Keratinocyte (primary cell): ENCODE measurements around the gene S100A9. TPM values are rescaled to one million over a fixed set of nuclear protein-coding genes. Genes with fewer than 3 reads are reported as not detected.

ENCODE experiments used
- DNase-seq: peaks from one replicate; pipeline ENCODE4 v3.0.0-alpha.2; 2011; ENCODE audit warnings: low read depth, missing footprints, low spot score
- FAIRE-seq: peaks from 2 replicates; lab custom pipeline; 2011; peaks lifted over from hg19 to GRCh38; lab: Jason Lieb, UNC
- H2AFZ ChIP-seq: 2 replicates; pipeline ENCODE4 v1.6.0; 2012; ENCODE audit warnings: low read length, control low read depth, inconsistent platforms; ENCODE audit not compliant: control insufficient read depth
- H3K27ac ChIP-seq: 2 replicates; pipeline ENCODE4 v1.5.1; 2011; ENCODE audit warnings: low read length; ENCODE audit not compliant: control insufficient read depth, insufficient read depth
- H3K27me3 ChIP-seq: 3 replicates; pipeline ENCODE4 v1.6.0; 2011; ENCODE audit warnings: low read length; ENCODE audit not compliant: control insufficient read depth, insufficient read depth; ENCODE audit errors: extremely low read depth
- H3K36me3 ChIP-seq, 2 experiments: 2 replicates in 1 of 2; 3 replicates in 1 of 2; pipeline ENCODE4 v1.5.1; 2011; ENCODE audit warnings: low read length in 2 of 2, mild to moderate bottlenecking in 1 of 2; ENCODE audit not compliant: control insufficient read depth in 2 of 2, insufficient read depth in 2 of 2; ENCODE audit errors: extremely low read depth in 1 of 2
- H3K4me1 ChIP-seq: 3 replicates; pipeline ENCODE4 v1.5.1; 2011; ENCODE audit warnings: low read length; ENCODE audit not compliant: control insufficient read depth, insufficient read depth; ENCODE audit errors: extremely low read depth
- H3K4me2 ChIP-seq: 3 replicates; pipeline ENCODE4 v1.6.0; 2011; ENCODE audit warnings: low read depth, low read length; ENCODE audit not compliant: control insufficient read depth, insufficient read depth; ENCODE audit errors: extremely low read depth
- H3K4me3 ChIP-seq, 3 experiments: fragments of 200-600 bp in 1 of 3; sonication (generic) in 1 of 3; 2 replicates in 2 of 3; 3 replicates in 1 of 3; pipeline ENCODE4 v1.5.1; 2011 to 2016; ENCODE audit warnings: low read length in 3 of 3, mild to moderate bottlenecking in 3 of 3, control low read depth in 2 of 3, inconsistent platforms in 1 of 3, low read depth in 1 of 3, mixed read lengths in 1 of 3, mixed run types in 1 of 3, moderate library complexity in 1 of 3; ENCODE audit not compliant: control insufficient read depth in 2 of 3, insufficient read depth in 2 of 3; ENCODE audit errors: extremely low read depth in 1 of 3
- H3K79me2 ChIP-seq: 2 replicates; pipeline ENCODE4 v1.6.0; 2012; ENCODE audit warnings: low read length; ENCODE audit not compliant: control insufficient read depth, insufficient read depth
- H3K9ac ChIP-seq: 3 replicates; pipeline ENCODE4 v1.6.0; 2011; ENCODE audit warnings: low read length; ENCODE audit not compliant: control insufficient read depth, insufficient read depth; ENCODE audit errors: extremely low read depth
- H3K9me1 ChIP-seq: 3 replicates; pipeline ENCODE4 v1.6.0; 2011; ENCODE audit warnings: low read length; ENCODE audit not compliant: control insufficient read depth, insufficient read depth; ENCODE audit errors: extremely low read depth
- H3K9me3 ChIP-seq: 2 replicates; pipeline ENCODE4 v1.5.1; 2012; ENCODE audit warnings: low read depth, low read length; ENCODE audit not compliant: control insufficient read depth
- H4K20me1 ChIP-seq: 3 replicates; pipeline ENCODE4 v1.6.0; 2011; ENCODE audit warnings: low read length; ENCODE audit not compliant: control insufficient read depth, insufficient read depth; ENCODE audit errors: extremely low read depth
- EZH2 ChIP-seq: IDR thresholded peaks from one replicate; pipeline ENCODE4 v1.6.1; 2012; ENCODE audit warnings: inconsistent platforms, mild to moderate bottlenecking, low read length, moderate library complexity
- dilution Hi-C: fragments of 300-500 bp; cut with MboI; formaldehyde crosslinking; loops from one replicate; pipeline ENCODE4 v1.7.0; 2020; ENCODE audit warnings: low sequenced_read_pairs; ENCODE audit not compliant: extremely low pct_ligation_motif_present
- polyA plus RNA-seq, 5 experiments: library from polyadenylated mRNA; depleted of rRNA in 3 of 5; stranded (reverse) in 3 of 5; stranded (forward) in 1 of 5; unstranded in 1 of 5; fragments of >200 nt; gene quantifications; 1 replicate in 1 of 5; 2 replicates in 3 of 5; 3 replicates in 1 of 5; pipeline versions ENCODE4 v1.2.1 to v1.2.3, GENCODE V29; 2011 to 2012; ENCODE audit warnings: missing spikeins in 2 of 5, low read depth in 1 of 5, low replicate concordance in 1 of 5
- TF ChIP-seq, protein P1 (sequence below), 3 experiments: IDR thresholded peaks in 1 of 3; conservative IDR thresholded peaks in 1 of 3; optimal IDR thresholded peaks in 1 of 3; 2 replicates in 2 of 3; 3 replicates in 1 of 3; pipeline versions ENCODE3 to v1.5.1; 2011; ENCODE audit warnings: low read length in 3 of 3, mild to moderate bottlenecking in 3 of 3, moderate library complexity in 2 of 3, control low read depth in 1 of 3, inconsistent platforms in 1 of 3; ENCODE audit not compliant: insufficient read depth in 2 of 3; ENCODE audit errors: extremely low read depth in 1 of 3

The S100A9 gene
- polyA plus RNA-seq, 1 donor (not counting 4 experiments of a cell fraction or from before 2014, with no cell fraction given): 297 TPM

DNA sequence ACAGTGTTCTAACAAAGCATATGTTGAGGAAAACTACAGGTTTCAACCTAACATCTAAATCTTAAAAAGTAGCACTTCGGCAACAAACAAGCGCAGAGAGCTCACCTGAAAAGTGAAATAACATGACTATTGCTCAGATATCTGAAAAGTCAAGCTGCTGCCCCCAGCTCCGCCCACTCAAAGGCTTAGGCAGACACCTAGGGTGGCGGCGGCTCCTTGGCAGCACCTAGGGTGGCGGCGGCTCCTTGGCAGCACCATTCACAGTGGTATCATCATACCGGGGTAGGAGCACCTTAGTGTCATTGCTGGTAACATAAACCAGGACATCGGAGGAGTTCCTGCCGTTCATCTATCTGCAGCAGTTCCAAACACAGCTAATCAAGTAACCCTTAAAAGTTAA, 21.9 kb downstream of the S100A9 start:
- no peak overlapping the region for H3K27ac ChIP-seq

DNA sequence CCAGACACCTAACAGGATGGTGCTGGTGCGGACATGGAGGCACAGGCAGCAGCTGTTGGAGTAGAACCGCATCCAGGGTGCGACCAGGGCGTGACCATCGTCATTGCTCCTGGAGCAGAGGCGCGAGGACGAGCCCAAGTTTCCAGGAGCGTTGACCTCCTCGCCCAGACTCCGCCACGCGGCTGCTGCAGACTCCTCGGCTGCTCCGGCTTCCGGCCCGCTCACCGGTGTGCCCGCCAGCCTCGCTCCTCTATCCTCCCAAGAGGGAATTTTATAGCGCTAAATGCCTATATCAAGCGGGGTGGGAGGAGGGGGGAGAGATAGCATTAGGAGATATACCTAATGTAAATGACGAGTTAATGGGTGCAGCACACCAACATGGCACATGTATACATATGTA, 23.1 kb downstream of the S100A9 start:
- Histone ChIP-seq H3K27me3 (no peaks in the 10 kb centered on the region), H3K79me2 (no peaks in the 10 kb centered on the region), H3K36me3 (no peaks in the 10 kb centered on the region), H3K9ac (no peak overlapping the region), H3K4me2 (no peak overlapping the region), H3K9me3 (peaks cover 3% of the 10 kb centered on the region), H3K4me1 (peaks cover 28% of the 10 kb centered on the region), H3K27ac (no peak overlapping the region), H3K9me1 (no peaks in the 10 kb centered on the region), H3K4me3 (no peak overlapping the region), H2AFZ (no peak overlapping the region), H4K20me1 (no peaks in the 10 kb centered on the region)
- dilution Hi-C loops: no loop called here
- TF ChIP-seq, protein P1, sequence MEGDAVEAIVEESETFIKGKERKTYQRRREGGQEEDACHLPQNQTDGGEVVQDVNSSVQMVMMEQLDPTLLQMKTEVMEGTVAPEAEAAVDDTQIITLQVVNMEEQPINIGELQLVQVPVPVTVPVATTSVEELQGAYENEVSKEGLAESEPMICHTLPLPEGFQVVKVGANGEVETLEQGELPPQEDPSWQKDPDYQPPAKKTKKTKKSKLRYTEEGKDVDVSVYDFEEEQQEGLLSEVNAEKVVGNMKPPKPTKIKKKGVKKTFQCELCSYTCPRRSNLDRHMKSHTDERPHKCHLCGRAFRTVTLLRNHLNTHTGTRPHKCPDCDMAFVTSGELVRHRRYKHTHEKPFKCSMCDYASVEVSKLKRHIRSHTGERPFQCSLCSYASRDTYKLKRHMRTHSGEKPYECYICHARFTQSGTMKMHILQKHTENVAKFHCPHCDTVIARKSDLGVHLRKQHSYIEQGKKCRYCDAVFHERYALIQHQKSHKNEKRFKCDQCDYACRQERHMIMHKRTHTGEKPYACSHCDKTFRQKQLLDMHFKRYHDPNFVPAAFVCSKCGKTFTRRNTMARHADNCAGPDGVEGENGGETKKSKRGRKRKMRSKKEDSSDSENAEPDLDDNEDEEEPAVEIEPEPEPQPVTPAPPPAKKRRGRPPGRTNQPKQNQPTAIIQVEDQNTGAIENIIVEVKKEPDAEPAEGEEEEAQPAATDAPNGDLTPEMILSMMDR (optimal IDR thresholded peaks at IDR 0.05 in 1 of 3, IDR thresholded peaks at IDR 0.05 in 1 of 3, conservative IDR thresholded peaks at IDR 0.05 in 1 of 3; ENCODE audit: extremely low read depth in 1 of 3, insufficient read depth in 2 of 3, low read length in 3 of 3): no peak
- FAIRE-seq (no peak), DNase-seq (no peak)

More for the DNA sequence above, 21.9 kb downstream of the S100A9 start:
- no peak for DNase-seq
- Histone ChIP-seq H3K36me3 (no peaks in the 10 kb centered on the region), H4K20me1 (no peaks in the 10 kb centered on the region), H3K9me1 (no peaks in the 10 kb centered on the region), H3K9me3 (peaks cover 3% of the 10 kb centered on the region), H3K9ac (no peak overlapping the region), H3K4me3 (no peak overlapping the region), H3K79me2 (no peaks in the 10 kb centered on the region), H3K27me3 (no peaks in the 10 kb centered on the region), H2AFZ (no peak overlapping the region), H3K4me1 (peaks cover 23% of the 10 kb centered on the region), H3K4me2 (no peak overlapping the region)
- dilution Hi-C loops: no loop called here
- no peak for TF ChIP-seq EZH2
- TF ChIP-seq, protein P1 (optimal IDR thresholded peaks at IDR 0.05 in 1 of 3, IDR thresholded peaks at IDR 0.05 in 1 of 3, conservative IDR thresholded peaks at IDR 0.05 in 1 of 3; ENCODE audit: extremely low read depth in 1 of 3, insufficient read depth in 2 of 3, low read length in 3 of 3): no peak
- no peak for FAIRE-seq
